ENCODE measurements around the gene YY1AP1. TPM values are rescaled to one million over a fixed set of nuclear protein-coding genes. Genes with fewer than 3 reads are reported as not detected.
"Not testable (repeated sequence)": the region's sequence is repeated elsewhere in the genome, so short reads cannot be mapped to it uniquely, and the experiment has no call there.

Gene YY1AP1
- polyA plus RNA-seq, 1 donor, result 56.5 TPM

DNA sequence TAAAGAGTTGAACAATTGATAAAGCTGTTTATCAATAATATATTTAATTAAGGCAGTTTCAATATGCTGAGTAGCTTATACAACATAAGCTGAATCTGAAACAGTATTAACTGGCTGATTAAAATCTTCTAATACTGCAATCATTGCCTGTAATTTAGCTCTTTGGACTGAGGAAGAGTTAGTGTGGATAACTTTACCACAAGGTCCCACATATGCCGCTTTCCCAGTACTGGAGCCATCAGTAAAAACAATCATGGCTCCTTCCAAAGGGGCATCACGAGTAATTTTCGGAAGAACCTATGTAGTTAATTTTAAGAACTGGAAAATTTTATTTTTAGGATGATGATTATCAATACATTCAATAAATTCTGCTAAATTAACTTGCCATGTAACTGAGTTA, 7.0 kb upstream of the YY1AP1 start:
- no peak for DNase-seq

GRCh38 chr1:155695072-155695471, 6.5 kb upstream of the YY1AP1 start:
- DNase-seq, result no peak

- no peak for DNase-seq
Measured at GRCh38 chr1:155694167-155694566, 5.6 kb upstream of the YY1AP1 start.

GRCh38 chr1:155691992-155692528, 3.5 kb upstream of the YY1AP1 start:
- no peak for DNase-seq

- not testable (repeated sequence) for DNase-seq
Measured at GRCh38 chr1:155689081-155689607, 570 bp upstream of the YY1AP1 start, which contains the start of gene DAP3. TSS of gene DAP3 (plus strand) at chr1:155689091. CDS start at chr1:155709780, 20,689 bp downstream.

DNA sequence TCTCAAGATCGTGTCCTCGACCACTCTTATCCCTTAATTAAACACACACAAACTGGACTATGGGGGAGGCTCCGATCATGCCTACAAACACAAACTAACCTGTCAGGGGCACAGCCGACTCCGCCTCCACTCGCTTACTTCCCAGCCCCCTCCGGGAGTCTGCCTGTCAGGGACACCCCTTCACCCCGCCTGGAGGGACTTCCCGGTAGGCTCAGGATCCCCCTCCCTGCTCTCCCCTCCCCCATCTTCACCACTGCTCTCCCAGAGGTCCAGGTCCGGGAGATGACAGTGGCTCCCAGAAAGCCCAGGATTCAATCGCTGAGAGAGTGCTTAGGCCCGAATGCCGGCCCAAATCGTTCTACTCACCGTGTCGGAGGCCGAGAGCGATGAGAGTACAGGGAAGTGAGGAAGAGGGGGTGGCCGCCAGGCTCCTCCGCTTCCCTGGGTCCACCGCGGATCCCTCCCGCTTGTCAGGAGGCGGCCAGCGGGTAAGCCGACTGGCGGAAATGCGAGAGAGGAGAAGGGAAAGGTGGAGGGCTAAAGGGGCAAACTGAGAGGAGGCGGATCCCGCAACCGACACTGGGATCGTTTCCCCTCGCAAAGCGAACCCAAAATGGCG, 760 bp downstream of the YY1AP1 start:
- not testable (repeated sequence) for DNase-seq

DNA sequence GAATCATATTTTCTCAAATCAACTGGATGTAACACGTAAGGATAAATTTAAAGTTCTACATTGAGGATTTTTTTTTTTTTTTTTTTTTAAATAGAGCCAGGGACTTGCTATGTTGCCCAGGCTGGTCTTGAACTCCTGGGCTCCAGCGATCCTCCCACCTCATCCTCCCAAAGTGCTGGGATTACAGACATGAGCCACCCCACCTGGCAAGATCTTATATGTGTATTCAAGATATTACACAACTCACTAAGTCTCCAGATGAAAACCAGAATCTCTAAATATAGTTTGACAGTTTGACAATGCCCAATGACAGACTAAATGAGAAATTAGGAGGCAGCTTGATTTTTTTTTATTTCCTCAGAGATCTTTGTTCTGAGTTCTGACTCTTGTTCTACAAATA, 6.8 kb downstream of the YY1AP1 start:
- DNase-seq, result no peak

DNA sequence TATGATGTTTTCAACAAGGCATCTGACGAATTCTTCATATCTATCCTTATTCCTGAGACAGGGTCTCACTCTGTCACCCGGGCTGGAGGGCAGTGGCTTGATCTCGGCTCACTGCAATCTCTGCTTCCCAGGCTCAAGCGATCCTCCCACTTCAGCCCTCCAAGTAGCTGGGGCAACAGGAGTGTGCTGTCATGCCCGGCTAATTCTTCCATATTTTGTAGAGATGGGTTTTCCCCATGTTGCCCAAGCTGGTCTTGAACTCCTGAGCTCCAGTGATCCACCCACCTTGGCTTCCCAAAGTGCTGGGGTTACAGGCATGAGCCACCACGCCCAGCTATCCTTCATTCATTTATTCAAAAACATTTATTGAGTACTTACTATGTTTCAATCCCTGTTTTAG, 8.0 kb downstream of the YY1AP1 start:
- DNase-seq, result no peak

DNA sequence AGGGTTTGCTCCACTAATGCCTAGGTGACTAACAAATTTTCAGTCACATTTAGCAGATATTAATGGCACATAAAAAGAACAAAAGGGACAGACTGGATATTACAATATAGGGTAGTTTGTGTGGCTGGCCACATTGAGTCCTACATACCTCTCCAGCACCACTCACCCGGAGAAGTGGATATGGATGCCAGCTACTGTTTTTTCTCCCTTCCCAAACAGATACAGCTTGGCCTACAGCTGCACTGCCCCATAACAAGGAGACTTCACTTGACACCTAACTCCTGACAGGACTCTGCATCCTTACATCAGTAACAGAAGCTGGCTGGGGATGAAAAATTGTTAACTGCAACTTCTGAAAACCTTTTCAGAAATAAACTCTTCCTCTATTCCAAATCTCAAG, 9.6 kb downstream of the YY1AP1 start:
- not testable (repeated sequence) for DNase-seq

DNA sequence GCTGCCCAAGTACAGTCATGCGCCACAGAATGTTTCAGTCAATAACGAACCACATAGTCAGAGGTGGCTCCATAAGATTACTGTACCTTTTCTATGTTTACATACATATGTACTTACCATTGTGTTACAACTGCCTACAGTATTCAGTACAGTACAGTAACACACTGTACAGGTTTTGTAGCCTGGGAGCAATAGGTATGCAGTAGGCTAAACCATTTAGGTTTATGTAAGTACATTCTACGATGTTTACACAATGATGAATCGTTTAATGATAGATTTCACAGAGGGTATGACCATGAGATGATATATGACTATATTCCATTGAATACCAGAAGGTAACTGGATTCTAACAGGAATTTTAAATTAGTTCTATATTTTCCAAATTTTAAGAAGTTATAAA, 10.5 kb downstream of the YY1AP1 start:
- no peak for DNase-seq

- DNase-seq, result no peak
Measured at GRCh38 chr1:155673003-155673402, 15.6 kb downstream of the YY1AP1 start.

DNA sequence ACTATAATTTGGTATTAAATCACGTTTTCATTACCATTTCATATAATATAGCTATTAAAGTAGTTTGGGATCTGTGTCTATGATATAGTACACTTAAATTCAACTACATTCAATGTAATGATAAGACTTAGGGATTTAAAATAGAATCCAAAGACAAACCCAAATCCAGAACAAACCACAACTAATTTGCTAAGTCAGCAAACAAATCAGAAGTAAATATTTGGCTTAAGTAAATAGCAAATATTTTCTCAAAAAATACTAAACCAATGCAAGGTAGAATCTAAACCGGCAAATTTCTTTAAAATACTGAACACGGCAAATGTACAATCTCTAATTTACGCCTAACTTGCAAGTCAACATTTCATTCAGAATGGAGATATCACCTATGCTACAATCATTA, 16.8 kb downstream of the YY1AP1 start:
- no peak for DNase-seq

DNA sequence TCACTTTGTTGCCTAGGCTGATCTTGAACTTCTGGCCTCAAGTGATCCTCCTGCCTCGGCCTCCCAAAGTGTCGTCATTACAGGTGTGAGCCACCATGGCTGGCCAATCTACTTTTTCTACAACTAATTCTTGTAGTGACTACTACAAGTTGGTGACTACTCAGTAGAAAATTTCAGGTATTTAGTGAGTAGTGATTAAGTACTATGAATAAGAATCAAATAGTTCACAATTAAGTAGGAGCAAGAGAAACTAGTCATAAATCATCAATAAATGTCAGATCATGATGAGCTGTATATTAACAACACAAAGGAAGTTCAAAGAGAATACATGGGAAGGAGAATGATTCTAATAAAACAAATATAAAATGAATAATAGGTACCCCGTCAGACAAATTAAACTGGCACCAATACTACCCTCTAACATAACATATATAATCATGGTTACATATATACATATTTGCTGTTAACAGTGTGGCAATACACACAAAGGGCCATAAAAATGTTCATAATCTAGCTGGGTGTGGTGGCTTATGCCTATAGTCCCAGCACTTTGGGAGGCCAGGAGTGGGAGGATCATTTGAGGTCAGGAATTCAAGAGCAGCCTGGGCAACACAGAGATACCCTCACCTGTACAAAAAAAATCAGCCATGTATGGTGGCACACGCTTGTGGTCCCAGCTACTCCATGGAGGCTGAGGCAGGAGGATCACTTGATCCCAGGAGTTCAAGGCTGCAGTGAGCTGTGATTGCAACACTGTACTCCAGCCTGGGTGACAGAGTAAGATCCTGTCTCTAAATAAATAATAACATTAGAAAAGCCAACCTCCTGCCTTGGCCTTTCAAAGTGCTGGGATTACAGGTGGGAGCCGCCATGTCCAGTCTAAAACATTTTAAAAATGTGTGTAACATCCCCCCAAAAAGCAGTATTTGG, 19.1 kb downstream of the YY1AP1 start:
- no peak for DNase-seq

DNA sequence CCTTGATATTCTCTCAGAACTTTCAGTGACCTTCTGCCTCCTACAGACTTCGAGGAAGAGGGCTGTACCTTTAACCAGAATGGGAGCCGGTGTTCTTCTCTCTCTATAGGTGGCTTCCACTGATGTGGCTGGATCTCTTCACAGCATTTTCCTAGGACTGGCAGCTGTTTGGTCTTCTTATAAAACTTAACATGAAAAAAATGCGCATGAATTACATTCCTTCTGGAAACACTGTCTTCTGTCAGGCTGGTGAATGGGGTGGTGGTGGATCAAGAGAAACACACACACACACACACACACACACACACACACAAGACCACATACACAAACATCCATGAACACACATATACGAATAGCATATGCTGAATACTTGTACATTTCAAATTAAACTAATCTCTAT, 27.3 kb downstream of the YY1AP1 start:
- DNase-seq, result not testable (repeated sequence)

DNA sequence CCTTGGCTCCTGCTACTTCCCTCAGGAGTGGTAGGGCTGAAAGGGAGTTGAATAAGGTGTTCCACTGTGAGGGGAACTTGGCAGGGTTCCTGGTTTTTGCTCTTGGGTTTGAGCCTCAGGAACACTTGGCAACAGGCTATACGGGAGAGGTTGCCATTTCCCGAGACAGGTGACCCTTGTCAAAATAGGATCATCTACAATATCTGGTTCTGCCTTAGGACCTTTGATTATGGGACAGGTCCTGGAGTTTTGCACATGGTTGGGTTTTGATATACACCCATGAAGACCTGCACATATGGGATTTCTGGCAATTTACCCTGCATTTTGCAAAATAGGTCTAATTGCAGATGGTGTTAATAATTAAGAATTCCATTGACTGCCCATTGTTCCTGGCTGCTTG, 31.1 kb downstream of the YY1AP1 start:
- DNase-seq, result no peak

GRCh38 chr1:155652951-155653350, 35.6 kb downstream of the YY1AP1 start:
- DNase-seq, result no peak

- no peak for DNase-seq
Measured at GRCh38 chr1:155651861-155652661, 36.5 kb downstream of the YY1AP1 start.

- DNase-seq, result no peak
Measured at GRCh38 chr1:155650231-155650757, 38.3 kb downstream of the YY1AP1 start.

DNA sequence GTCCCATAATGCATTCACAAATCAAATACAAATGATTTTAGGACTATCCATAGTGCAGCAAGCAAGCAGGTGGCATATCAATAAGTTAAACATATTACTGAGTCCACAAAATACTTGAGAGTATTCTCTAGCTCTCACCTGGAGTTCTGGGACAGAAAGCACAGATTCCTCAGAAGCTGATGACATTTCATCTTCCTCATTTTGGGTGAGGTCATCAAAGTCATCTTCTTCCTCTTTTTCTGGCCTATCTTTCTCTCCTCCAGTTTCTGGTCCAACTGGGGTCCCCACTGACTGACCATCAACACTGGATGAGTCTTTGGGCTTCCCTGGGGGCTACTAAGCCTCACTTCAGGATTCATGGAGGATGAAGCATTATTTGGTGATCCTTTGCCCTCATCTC, 38.9 kb downstream of the YY1AP1 start:
- no peak for DNase-seq

GRCh38 chr1:155648207-155649147, 40.1 kb downstream of the YY1AP1 start:
- DNase-seq, result peak; percentile 40

DNA sequence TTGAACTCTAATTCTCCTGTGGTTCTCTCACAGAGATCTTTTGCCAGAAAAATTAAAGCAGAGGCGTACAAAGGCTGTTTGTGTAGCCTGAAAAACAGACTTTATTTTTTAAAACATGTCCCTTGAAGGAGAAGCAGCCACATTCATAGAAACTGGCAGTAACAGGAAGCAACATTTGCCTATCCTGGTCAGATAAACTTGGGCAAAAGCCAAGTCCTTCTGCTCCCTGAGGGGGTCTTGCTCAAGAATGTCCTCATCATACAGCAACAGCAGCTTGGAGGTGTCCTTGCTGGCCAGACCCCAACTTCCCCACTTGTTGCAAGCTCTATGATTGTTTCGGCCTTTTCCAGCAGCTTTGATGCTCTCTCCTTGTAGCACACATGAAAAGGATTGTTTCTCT, 42.3 kb downstream of the YY1AP1 start:
- no peak for DNase-seq

All from hindlimb muscle (tissue), 1 donor.